NCI-H2107 treated with DMSO at 0.1 percent for 48 hours (cell line): Measurements from ENCODE around the gene PRM3.
A peak's percentile ranks its signal among the peaks of the same experiment; 100 is the strongest.

Experiments used
- DNase-seq: peaks from one replicate; lab custom pipeline; 2025; ENCODE audit not compliant: unreplicated experiment; lab: John Stamatoyannopoulos, UW

Gene PRM3

GRCh38 chr16:11272921-11273720, at the start of gene PRM3:
PRM3 (minus strand) TSS chr16:11273629; CDS start chr16:11273595, 34 bp downstream.
- DNase-seq: no peak

- DNase-seq: no peak
Observed at GRCh38 chr16:11322823-11323222, 49.4 kb upstream of the PRM3 start.

GRCh38 chr16:11321662-11322061, 48.2 kb upstream of the PRM3 start:
- no peak for DNase-seq

GRCh38 chr16:11320170-11320569, 46.7 kb upstream of the PRM3 start:
- DNase-seq: peak; percentile 31

- DNase-seq: no peak
Observed at GRCh38 chr16:11319529-11320146, 46.2 kb upstream of the PRM3 start.

GRCh38 chr16:11318817-11319216, 45.4 kb upstream of the PRM3 start:
- no peak for DNase-seq

GRCh38 chr16:11316331-11317015, 43.0 kb upstream of the PRM3 start:
- DNase-seq: no peak

- DNase-seq: no peak
Observed at GRCh38 chr16:11315510-11315909, 42.1 kb upstream of the PRM3 start.

GRCh38 chr16:11314309-11314894, 41.0 kb upstream of the PRM3 start:
- no peak for DNase-seq

- no peak for DNase-seq
Observed at GRCh38 chr16:11313493-11314308, 40.3 kb upstream of the PRM3 start.

- no peak for DNase-seq
Observed at GRCh38 chr16:11312718-11313492, 39.5 kb upstream of the PRM3 start.

- no peak for DNase-seq
Observed at GRCh38 chr16:11310997-11311561, 37.6 kb upstream of the PRM3 start.

GRCh38 chr16:11310634-11310977, 37.2 kb upstream of the PRM3 start:
- DNase-seq: no peak

GRCh38 chr16:11309895-11310633, 36.6 kb upstream of the PRM3 start:
- peak; percentile 34 for DNase-seq

- no peak for DNase-seq
Observed at GRCh38 chr16:11308493-11309283, 35.3 kb upstream of the PRM3 start.

- no peak for DNase-seq
Observed at GRCh38 chr16:11307639-11308492, 34.4 kb upstream of the PRM3 start.

GRCh38 chr16:11306997-11307638, 33.7 kb upstream of the PRM3 start:
- no peak for DNase-seq
